RWPE2 (cell line): ENCODE data around the gene THBS1.

Experiments used
- ATAC-seq: fragments of 200-7000 bp; cut with Tn5 transposase; 3 replicates; pipeline ENCODE4 v1.9.1; 2021; ENCODE audit warnings: low read depth
- DNase-seq: peaks from one replicate; pipeline ENCODE4 v3.0.0-alpha.2; 2020; ENCODE audit warnings: low spot score
- H3K27ac ChIP-seq: fragments of 450-650 bp; 2 replicates; pipeline ENCODE4 v1.5.1; 2017; ENCODE audit warnings: mild to moderate bottlenecking; ENCODE audit not compliant: poor library complexity, severe bottlenecking
- H3K27me3 ChIP-seq: fragments of 250-450 bp; sonication (Bioruptor Pico); 2 replicates; pipeline ENCODE4 v1.5.1; 2021; ENCODE audit warnings: mild to moderate bottlenecking, moderate library complexity; ENCODE audit not compliant: insufficient read depth, poor library complexity, severe bottlenecking
- H3K36me3 ChIP-seq: fragments of 250-450 bp; sonication (Bioruptor Pico); 2 replicates; pipeline ENCODE4 v1.5.1; 2020; ENCODE audit warnings: low read depth, mild to moderate bottlenecking, moderate library complexity
- H3K4me1 ChIP-seq: fragments of 250-450 bp; sonication (Bioruptor Pico); 2 replicates; pipeline ENCODE4 v1.5.1; 2021; ENCODE audit warnings: mild to moderate bottlenecking, moderate library complexity; ENCODE audit not compliant: insufficient read depth, poor library complexity, severe bottlenecking
- H3K4me3 ChIP-seq: fragments of 250-450 bp; sonication (Bioruptor Pico); 2 replicates; pipeline ENCODE4 v1.5.1; 2021; ENCODE audit warnings: mild to moderate bottlenecking, moderate library complexity; ENCODE audit not compliant: severe bottlenecking
- H3K9me3 ChIP-seq: fragments of 250-450 bp; sonication (Bioruptor Pico); 2 replicates; pipeline ENCODE4 v1.5.1; 2021; ENCODE audit warnings: mild to moderate bottlenecking, moderate library complexity; ENCODE audit not compliant: severe bottlenecking
- CTCF ChIP-seq: fragments of 450-650 bp; IDR thresholded peaks from one replicate; pipeline ENCODE4 v1.5.1; 2017; ENCODE audit warnings: mild to moderate bottlenecking, moderate library complexity; ENCODE audit not compliant: poor library complexity, severe bottlenecking

Gene THBS1

GRCh38 chr15:39593071-39593655, 12.3 kb downstream of the THBS1 start:
- H3K36me3 ChIP-seq = peaks cover 88% of the 10 kb centered on the region

GRCh38 chr15:39593656-39594445, 13.0 kb downstream of the THBS1 start:
- ATAC-seq (peak; percentile 0; the same call in 2 of the 3 replicates), DNase-seq (no peak)
- no peaks in the 10 kb centered on the region for H3K27me3 ChIP-seq
- H3K36me3 ChIP-seq = peaks cover 81% of the 10 kb centered on the region
- TF ChIP-seq CTCF = peak; percentile 11
- no peaks in the 10 kb centered on the region for H3K4me1 ChIP-seq
- H3K4me3 ChIP-seq = no peak overlapping the region
- peak overlapping the region; percentile 95 for H3K27ac ChIP-seq
- H3K9me3 ChIP-seq = no peaks in the 10 kb centered on the region

More at GRCh38 chr15:39593071-39593655, 12.3 kb downstream of the THBS1 start:
- H3K4me1 ChIP-seq = no peaks in the 10 kb centered on the region
- DNase-seq (no peak), ATAC-seq (no peak)
- no peaks in the 10 kb centered on the region for H3K9me3 ChIP-seq
- H3K27ac ChIP-seq = peak overlapping the region; percentile 95
- no peak overlapping the region for H3K4me3 ChIP-seq
- no peaks in the 10 kb centered on the region for H3K27me3 ChIP-seq
- TF ChIP-seq CTCF = no peak

GRCh38 chr15:39594446-39595337, 13.8 kb downstream of the THBS1 start:
- Histone ChIP-seq H3K4me3 (no peak overlapping the region), H3K4me1 (no peaks in the 10 kb centered on the region), H3K27ac (peak overlapping the region; percentile 95), H3K9me3 (no peaks in the 10 kb centered on the region), H3K36me3 (peaks cover 72% of the 10 kb centered on the region), H3K27me3 (no peaks in the 10 kb centered on the region)
- DNase-seq = no peak
- TF ChIP-seq CTCF = no peak
- no peak; the same call in 2 of the 3 replicates for ATAC-seq

GRCh38 chr15:39595338-39596221, 14.7 kb downstream of the THBS1 start:
- TF ChIP-seq CTCF = no peak
- Histone ChIP-seq H3K4me3 (no peak overlapping the region), H3K36me3 (peaks cover 64% of the 10 kb centered on the region), H3K27me3 (no peaks in the 10 kb centered on the region), H3K4me1 (no peaks in the 10 kb centered on the region), H3K9me3 (no peaks in the 10 kb centered on the region), H3K27ac (peak overlapping the region; percentile 95)
- no peak for DNase-seq
- ATAC-seq = peak; percentile 0; the same call in 2 of the 3 replicates
